K562 (cell line): ENCODE measurements around the gene KRTAP1-3. TPM values are rescaled to one million over a fixed set of nuclear protein-coding genes. Genes with fewer than 3 reads are reported as not detected.
A peak's percentile ranks its signal among the peaks of the same experiment; 100 is the strongest.

ENCODE experiments used
- FOXK2 ChIP-seq, 2 experiments: fragments of 450-650 bp; IDR thresholded peaks in 1 of 2; conservative IDR thresholded peaks in 1 of 2; 2 replicates each; pipeline ENCODE4 v1.6.1; 2016; ENCODE audit warnings: low read depth in 2 of 2, mild to moderate bottlenecking in 1 of 2
- JUND ChIP-seq, 2 experiments: IDR thresholded peaks; 2 replicates in 1 of 2; 3 replicates in 1 of 2; pipeline ENCODE4 v1.6.1; 2011; ENCODE audit warnings: borderline replicate concordance in 2 of 2, low read depth in 2 of 2, low read length in 2 of 2, improper control_type of control experiment in 1 of 2, missing biosample characterization in 1 of 2, missing genetic modification characterization in 1 of 2, missing genetic modification reagents in 1 of 2
- LCOR ChIP-seq: sonication (generic); formaldehyde crosslinking; IDR thresholded peaks from 2 replicates; pipeline ENCODE4 v1.8.0; 2022; ENCODE audit warnings: mild to moderate bottlenecking, missing genetic modification reagents
- ZBTB26 ChIP-seq: fragments of 450-650 bp; formaldehyde crosslinking; IDR thresholded peaks from 2 replicates; pipeline ENCODE4 v1.4.0; 2022; ENCODE audit warnings: missing genetic modification characterization
- ZFX ChIP-seq: sonication (generic); formaldehyde crosslinking; IDR thresholded peaks from 2 replicates; pipeline ENCODE4 v1.8.0; 2022; ENCODE audit warnings: mild to moderate bottlenecking, missing genetic modification reagents, moderate library complexity
- ZNF121 ChIP-seq: sonication (generic); formaldehyde crosslinking; conservative IDR thresholded peaks from 2 replicates; pipeline ENCODE4 v1.8.0; 2022; ENCODE audit warnings: missing genetic modification reagents
- ZNF146 ChIP-seq: IDR thresholded peaks from one replicate; pipeline ENCODE4 v1.6.1; 2018; ENCODE audit warnings: missing compliant biosample characterization; ENCODE audit not compliant: unreplicated experiment
- ZNF316 ChIP-seq: fragments of 450-650 bp; IDR thresholded peaks from 2 replicates; pipeline ENCODE4 v1.6.1; 2016
- ZNF407 ChIP-seq: fragments of 450-650 bp; IDR thresholded peaks from 2 replicates; pipeline ENCODE4 v1.6.1; 2016; ENCODE audit warnings: low read depth
- ZNF589 ChIP-seq: fragments of 200-800 bp; sonication (Bioruptor generic); IDR thresholded peaks from 2 replicates; pipeline ENCODE4 v1.6.1; 2016; ENCODE audit warnings: low read depth, missing genetic modification characterization, missing compliant biosample characterization
- ZNF740 ChIP-seq, 3 experiments: fragments of 200-800 bp in 1 of 3; sonication (Bioruptor generic) in 1 of 3; sonication (generic) in 1 of 3; formaldehyde crosslinking in 1 of 3; IDR thresholded peaks; 2 replicates each; pipeline versions ENCODE4 v1.6.1 to v1.8.0; 2016 to 2022; ENCODE audit warnings: mild to moderate bottlenecking in 2 of 3, missing compliant biosample characterization in 2 of 3, missing genetic modification characterization in 2 of 3, missing genetic modification reagents in 1 of 3
- polyA plus RNA-seq, 8 experiments: library from polyadenylated mRNA; depleted of rRNA in 4 of 8; stranded (reverse) in 5 of 8; unstranded in 3 of 8; fragments of >200 nt; fragmentation: Nextera tagmentation in 2 of 8; fragmentation: Illumina TruSeq in 1 of 8; extraction: Ambion mirVana in 2 of 8; extraction: Trizol in 1 of 8; gene quantifications; 2 replicates each; pipeline versions ENCODE4 v1.2.1 to v1.2.3, GENCODE V29; 2011 to 2014; ENCODE audit warnings: inconsistent platforms in 1 of 8, missing spikeins in 1 of 8
- total RNA-seq, 7 experiments: library from RNA; depleted of rRNA in 6 of 7; stranded (reverse); fragments of >200 nt in 6 of 7; fragmentation: Illumina TruSeq in 2 of 7; extraction: Trizol in 2 of 7; gene quantifications; 2 replicates each; pipeline versions ENCODE4 v1.2.1 to v1.2.3, GENCODE V29; 2011 to 2021; ENCODE audit warnings: low replicate concordance in 1 of 7

The KRTAP1-3 gene
- total and polyA plus RNA-seq, 9 of the 15 experiments (the other 6 are each of a cell fraction or from before 2014, with no cell fraction given), result not detected

- TF ChIP-seq LCOR (no peak), FOXK2 (conservative IDR thresholded peaks at IDR 0.05 in 1 of 2, IDR thresholded peaks at IDR 0.05 in 1 of 2; ENCODE audit: low read depth in 2 of 2) (no peak), ZNF146 (CRISPR knock-in tag) (no peak), ZNF121 (CRISPR knock-in tag) (no peak), ZFX (CRISPR knock-in tag) (no peak), ZNF740 (CRISPR knock-in tag; IDR thresholded peaks at IDR 0.05) (no peak), ZNF740 (tag; IDR thresholded peaks at IDR 0.05) (no peak), ZNF407 (no peak), ZNF316 (peak; percentile 36; the same call in 1 of the 2 replicates), ZNF589 (CRISPR knock-in tag) (peak; percentile 85; the same call in 1 of the 2 replicates), JUND (IDR thresholded peaks at IDR 0.05; ENCODE audit: borderline replicate concordance, low read depth, low read length) (peak; percentile 96), JUND (tag; IDR thresholded peaks at IDR 0.05; ENCODE audit: borderline replicate concordance, low read depth, low read length) (peak; percentile 96), ZBTB26 (no peak)
Measured at GRCh38 chr17:41065829-41066624, 31.4 kb upstream of the KRTAP1-3 start, which contains the start of gene KRTAP2-4 (continued).
